Caco-2 (cell line): ENCODE measurements around the gene PATJ. TPM values are rescaled to one million over a fixed set of nuclear protein-coding genes. Genes with fewer than 3 reads are reported as not detected.

Source experiments
- BruUV-seq: library from RNA; stranded (reverse); fragments of 400-500 nt; replicated peaks from 2 replicates; lab custom pipeline; 2021; lab: Mats Ljungman, UMichigan
- CTCF ChIA-PET: fragments of 300-600 bp; sonication (Branson Sonifier 250); formaldehyde crosslinking; loops from one replicate; lab custom pipeline; 2022; ENCODE audit warnings: antibody characterized with exemption; lab: Charles Lee
- POLR2A ChIA-PET: fragments of 300-600 bp; sonication (Branson Sonifier 250); formaldehyde crosslinking; loops from one replicate; lab custom pipeline; 2022; ENCODE audit warnings: antibody characterized with exemption; lab: Charles Lee
- DNase-seq, 2 experiments: peaks; one replicate each; pipeline versions ENCODE4 v3.0.0 to v3.0.0-alpha.2; 2020 to 2022
- H3K27me3 ChIP-seq: replicated peaks from 2 replicates; pipeline ENCODE4 v1.6.0; 2011; ENCODE audit warnings: low read length; ENCODE audit not compliant: control insufficient read depth, insufficient read depth
- H3K36me3 ChIP-seq: 2 replicates; pipeline ENCODE4 v1.5.1; 2011; ENCODE audit warnings: low read length; ENCODE audit not compliant: control insufficient read depth, insufficient read depth
- H3K4me1 ChIP-seq: fragments of 250-450 bp; sonication (Bioruptor Pico); 2 replicates; pipeline ENCODE4 v1.5.1; 2020; ENCODE audit warnings: mild to moderate bottlenecking
- H3K4me3 ChIP-seq: 2 replicates; pipeline ENCODE4 v1.5.1; 2011; ENCODE audit warnings: low read depth, mild to moderate bottlenecking, control low read depth, low read length
- H3K9me3 ChIP-seq: fragments of 250-450 bp; sonication (Bioruptor Pico); 2 replicates; pipeline ENCODE4 v1.5.1; 2020; ENCODE audit warnings: mild to moderate bottlenecking, moderate library complexity
- H3K27ac Mint-ChIP-seq: one replicate; pipeline ENCODE4 v1.8.0; 2022; ENCODE audit warnings: mixed read lengths; ENCODE audit not compliant: unreplicated experiment
- H3K27me3 Mint-ChIP-seq: one replicate; pipeline ENCODE4 v1.8.0; 2022; ENCODE audit warnings: mixed read lengths; ENCODE audit not compliant: insufficient read depth, unreplicated experiment
- H3K36me3 Mint-ChIP-seq: one replicate; pipeline ENCODE4 v1.8.0; 2022; ENCODE audit warnings: mild to moderate bottlenecking, mixed read lengths; ENCODE audit not compliant: insufficient read depth, unreplicated experiment
- H3K4me1 Mint-ChIP-seq: one replicate; pipeline ENCODE4 v1.8.0; 2022; ENCODE audit warnings: low read depth, mixed read lengths; ENCODE audit not compliant: unreplicated experiment
- H3K4me3 Mint-ChIP-seq: one replicate; pipeline ENCODE4 v1.8.0; 2022; ENCODE audit warnings: mild to moderate bottlenecking, moderate library complexity, mixed read lengths; ENCODE audit not compliant: unreplicated experiment
- H3K9me3 Mint-ChIP-seq: one replicate; pipeline ENCODE4 v1.8.0; 2022; ENCODE audit warnings: mixed read lengths; ENCODE audit not compliant: unreplicated experiment
- CTCF ChIP-seq, 2 experiments: fragments of 200-600 bp in 1 of 2; IDR thresholded peaks; 1 replicate in 1 of 2; 2 replicates in 1 of 2; pipeline versions ENCODE4 v1.5.1 to v1.8.0; 2011 to 2022; ENCODE audit warnings: antibody characterized with exemption in 1 of 2, control low read depth in 1 of 2, inconsistent platforms in 1 of 2, low read depth in 1 of 2, low read length in 1 of 2, mild to moderate bottlenecking in 1 of 2, moderate library complexity in 1 of 2; ENCODE audit not compliant: insufficient read depth in 1 of 2, severe bottlenecking in 1 of 2, unreplicated experiment in 1 of 2
- intact Hi-C: fragments of 100-400 bp; cut with micrococcal nuclease; formaldehyde crosslinking; loops from one replicate; pipeline ENCODE4 v1.10.0; 2022; ENCODE audit not compliant: unreplicated experiment
- total RNA-seq: library from RNA; stranded (reverse); gene quantifications from 2 replicates; pipeline ENCODE4 v1.2.3, GENCODE V29; 2022

Gene PATJ
- total RNA-seq, 1 experiment from 2014 or later, result 31.6 TPM

GRCh38 chr1:61953790-61954150, 211.5 kb downstream of the PATJ start:
- POLR2A ChIA-PET, result no interaction called here
- Histone ChIP-seq H3K27me3 (no peaks in the 10 kb centered on the region), H3K36me3 (no peaks in the 10 kb centered on the region), H3K4me1 (peaks cover 9% of the 10 kb centered on the region), H3K4me3 (no peak overlapping the region), H3K9me3 (no peaks in the 10 kb centered on the region)
- Mint-ChIP-seq H3K36me3 (no peaks in the 10 kb centered on the region), H3K9me3 (no peaks in the 10 kb centered on the region), H3K4me1 (peaks cover 7% of the 10 kb centered on the region), H3K27ac (no peak overlapping the region), H3K4me3 (no peak overlapping the region), H3K27me3 (no peaks in the 10 kb centered on the region)
- no TSS peak for BruUV-seq
- TF ChIP-seq CTCF (IDR thresholded peaks at IDR 0.05; ENCODE audit: insufficient read depth in 1 of 2, low read depth in 1 of 2, low read length in 1 of 2, severe bottlenecking in 1 of 2, unreplicated experiment in 1 of 2), result no peak
- no peak for DNase-seq
- CTCF ChIA-PET, result no interaction called here
- intact Hi-C loops, result loop anchor here (10.0 kb wide), 1 partner anchor 181 kb away; no protein-coding TSS in a partner anchor

GRCh38 chr1:61955261-61955660, 213.0 kb downstream of the PATJ start:
- H3K9me3 Mint-ChIP-seq, result no peaks in the 10 kb centered on the region
- BruUV-seq, result no TSS peak
- no peaks in the 10 kb centered on the region for H3K36me3 Mint-ChIP-seq
- H3K4me1 Mint-ChIP-seq, result peaks cover 10% of the 10 kb centered on the region
- no peak overlapping the region for H3K4me3 ChIP-seq
- H3K27me3 Mint-ChIP-seq, result no peaks in the 10 kb centered on the region
- no peaks in the 10 kb centered on the region for H3K9me3 ChIP-seq
- DNase-seq, result no peak
- no peak overlapping the region for H3K27ac Mint-ChIP-seq
- CTCF ChIA-PET, result no interaction called here
- TF ChIP-seq CTCF (IDR thresholded peaks at IDR 0.05; ENCODE audit: insufficient read depth in 1 of 2, low read depth in 1 of 2, low read length in 1 of 2, severe bottlenecking in 1 of 2, unreplicated experiment in 1 of 2), result no peak
- H3K36me3 ChIP-seq, result no peaks in the 10 kb centered on the region
- POLR2A ChIA-PET, result no interaction called here
- peaks cover 6% of the 10 kb centered on the region for H3K4me1 ChIP-seq
- intact Hi-C loops, result loop anchor here (10.0 kb wide), 1 partner anchor 180 kb away; no protein-coding TSS in a partner anchor
- no peak overlapping the region for H3K4me3 Mint-ChIP-seq
- H3K27me3 ChIP-seq, result no peaks in the 10 kb centered on the region

GRCh38 chr1:61956016-61956645, 213.9 kb downstream of the PATJ start:
- no TSS peak for BruUV-seq
- Mint-ChIP-seq H3K27me3 (no peaks in the 10 kb centered on the region), H3K36me3 (no peaks in the 10 kb centered on the region), H3K4me1 (peaks cover 10% of the 10 kb centered on the region), H3K4me3 (no peak overlapping the region), H3K9me3 (no peaks in the 10 kb centered on the region), H3K27ac (no peak overlapping the region)
- intact Hi-C loops, result loop anchor here (10.0 kb wide), 1 partner anchor 179 kb away; no protein-coding TSS in a partner anchor
- no peaks in the 10 kb centered on the region for H3K9me3 ChIP-seq
- no peak for DNase-seq
- H3K4me3 ChIP-seq, result no peak overlapping the region
- no peaks in the 10 kb centered on the region for H3K36me3 ChIP-seq
- H3K4me1 ChIP-seq, result no peaks in the 10 kb centered on the region
- CTCF ChIA-PET, result no interaction called here
- no peak for TF ChIP-seq CTCF (IDR thresholded peaks at IDR 0.05; ENCODE audit: insufficient read depth in 1 of 2, low read depth in 1 of 2, low read length in 1 of 2, severe bottlenecking in 1 of 2, unreplicated experiment in 1 of 2)
- H3K27me3 ChIP-seq, result no peaks in the 10 kb centered on the region
- POLR2A ChIA-PET, result no interaction called here
